SK-N-SH (cell line): ENCODE results near the gene BIRC5.

ENCODE experiments used
- CTCF ChIP-seq: fragments of 200-600 bp; sonication (generic); IDR thresholded peaks from 2 replicates; pipeline ENCODE4 v1.6.1; 2017; ENCODE audit warnings: antibody characterized with exemption, mild to moderate bottlenecking, moderate library complexity
- EP300 ChIP-seq, 2 experiments: IDR thresholded peaks; 2 replicates each; pipeline versions ENCODE4 v1.4.0 to v1.6.1; 2012; ENCODE audit warnings: borderline replicate concordance in 1 of 2, low read depth in 1 of 2, low read length in 1 of 2
- IRF3 ChIP-seq: fragments of 150-350 bp; IDR thresholded peaks from 2 replicates; pipeline ENCODE4 v1.6.1; 2016; ENCODE audit warnings: mild to moderate bottlenecking, low read depth, low read length
- POLR2AphosphoS5 ChIP-seq: IDR thresholded peaks from 2 replicates; pipeline ENCODE4 v1.6.1; 2012; ENCODE audit warnings: low read depth, low read length
- RCOR1 ChIP-seq: fragments of 150-350 bp; IDR thresholded peaks from 2 replicates; pipeline ENCODE4 v1.6.1; 2017; ENCODE audit warnings: antibody characterized with exemption, low read length
- REST ChIP-seq: IDR thresholded peaks from 2 replicates; pipeline ENCODE4 v1.6.1; 2012; ENCODE audit warnings: mild to moderate bottlenecking, low read depth, low read length, moderate library complexity

- TF ChIP-seq CTCF = no peak
- TF ChIP-seq POLR2AphosphoS5 = no peak
- TF ChIP-seq RCOR1 = no peak
- no peak for TF ChIP-seq IRF3
- TF ChIP-seq EP300 (IDR thresholded peaks at IDR 0.05; ENCODE audit: borderline replicate concordance in 1 of 2, low read depth in 1 of 2, low read length in 1 of 2) = no peak
- TF ChIP-seq REST = no peak
Observed at GRCh38 chr17:78170692-78171590, 43.1 kb upstream of the BIRC5 start.
